ENCODE data around the gene NRTN. TPM values are rescaled to one million over a fixed set of nuclear protein-coding genes. Genes with fewer than 3 reads are reported as not detected.

NRTN gene
- polyA plus RNA-seq, 1 donor (not counting 4 experiments of a cell fraction or from before 2014, with no cell fraction given), result not detected

- FAIRE-seq (no peak), DNase-seq (ENCODE audit: low read depth, low spot score) (no peak)
- TF ChIP-seq EZH2 (IDR thresholded peaks at IDR 0.05; ENCODE audit: low read length) (no peak), CTCF (optimal IDR thresholded peaks at IDR 0.05 in 1 of 3, IDR thresholded peaks at IDR 0.05 in 1 of 3, conservative IDR thresholded peaks at IDR 0.05 in 1 of 3; ENCODE audit: extremely low read depth in 1 of 3, insufficient read depth in 2 of 3, low read length in 3 of 3) (no peak)
These were observed 29.9 kb upstream of the NRTN start for GRCh38 chr19:5774921-5775320.

GRCh38 chr19:5775668-5776309 lies 29.1 kb upstream of the NRTN start:
- Histone ChIP-seq H3K27ac (ENCODE audit: control insufficient read depth, insufficient read depth, low read length) (no peak overlapping the region), H3K79me2 (ENCODE audit: control insufficient read depth, insufficient read depth, low read length) (no peaks in the 10 kb centered on the region), H3K4me1 (ENCODE audit: control insufficient read depth, extremely low read depth, insufficient read depth, low read length) (no peaks in the 10 kb centered on the region), H2AFZ (ENCODE audit: control insufficient read depth, low read length) (no peak overlapping the region), H3K9me1 (ENCODE audit: control insufficient read depth, extremely low read depth, insufficient read depth, low read length) (no peaks in the 10 kb centered on the region), H4K20me1 (ENCODE audit: control insufficient read depth, extremely low read depth, insufficient read depth, low read length) (no peaks in the 10 kb centered on the region), H3K9me3 (ENCODE audit: control insufficient read depth, low read depth, low read length) (no peaks in the 10 kb centered on the region), H3K4me3 (ENCODE audit: control insufficient read depth in 2 of 3, extremely low read depth in 1 of 3, insufficient read depth in 2 of 3, low read depth in 1 of 3, low read length in 3 of 3) (no peak overlapping the region), H3K27me3 (ENCODE audit: control insufficient read depth, extremely low read depth, insufficient read depth, low read length) (no peaks in the 10 kb centered on the region), H3K4me2 (ENCODE audit: control insufficient read depth, extremely low read depth, insufficient read depth, low read depth, low read length) (peak overlapping the region; percentile 6), H3K9ac (ENCODE audit: control insufficient read depth, extremely low read depth, insufficient read depth, low read length) (no peak overlapping the region), H3K36me3 (ENCODE audit: control insufficient read depth in 2 of 2, extremely low read depth in 1 of 2, insufficient read depth in 2 of 2, low read length in 2 of 2) (no peaks in the 10 kb centered on the region)
- no peak for FAIRE-seq
- dilution Hi-C loops (cut with MboI; ENCODE audit: extremely low pct_ligation_motif_present, low sequenced_read_pairs), result no loop called here
- no peak for DNase-seq (ENCODE audit: low read depth, low spot score)
- TF ChIP-seq EZH2 (IDR thresholded peaks at IDR 0.05; ENCODE audit: low read length) (no peak), CTCF (optimal IDR thresholded peaks at IDR 0.05 in 1 of 3, IDR thresholded peaks at IDR 0.05 in 1 of 3, conservative IDR thresholded peaks at IDR 0.05 in 1 of 3; ENCODE audit: extremely low read depth in 1 of 3, insufficient read depth in 2 of 3, low read length in 3 of 3) (no peak)

More at GRCh38 chr19:5774921-5775320, 29.9 kb upstream of the NRTN start:
- H2AFZ ChIP-seq (ENCODE audit: control insufficient read depth, low read length), result no peak overlapping the region
- no peaks in the 10 kb centered on the region for H3K9me3 ChIP-seq (ENCODE audit: control insufficient read depth, low read depth, low read length)
- no peaks in the 10 kb centered on the region for H3K79me2 ChIP-seq (ENCODE audit: control insufficient read depth, insufficient read depth, low read length)
- H4K20me1 ChIP-seq (ENCODE audit: control insufficient read depth, extremely low read depth, insufficient read depth, low read length), result no peaks in the 10 kb centered on the region
- H3K36me3 ChIP-seq (ENCODE audit: control insufficient read depth in 2 of 2, extremely low read depth in 1 of 2, insufficient read depth in 2 of 2, low read length in 2 of 2), result no peaks in the 10 kb centered on the region
- H3K4me1 ChIP-seq (ENCODE audit: control insufficient read depth, extremely low read depth, insufficient read depth, low read length), result no peaks in the 10 kb centered on the region
- no peak overlapping the region for H3K27ac ChIP-seq (ENCODE audit: control insufficient read depth, insufficient read depth, low read length)
- H3K9me1 ChIP-seq (ENCODE audit: control insufficient read depth, extremely low read depth, insufficient read depth, low read length), result no peaks in the 10 kb centered on the region
- H3K4me3 ChIP-seq (ENCODE audit: control insufficient read depth in 2 of 3, extremely low read depth in 1 of 3, insufficient read depth in 2 of 3, low read depth in 1 of 3, low read length in 3 of 3), result no peak overlapping the region
- H3K4me2 ChIP-seq (ENCODE audit: control insufficient read depth, extremely low read depth, insufficient read depth, low read depth, low read length), result no peak overlapping the region
- dilution Hi-C loops (cut with MboI; ENCODE audit: extremely low pct_ligation_motif_present, low sequenced_read_pairs), result no loop called here
- no peak overlapping the region for H3K9ac ChIP-seq (ENCODE audit: control insufficient read depth, extremely low read depth, insufficient read depth, low read length)
- H3K27me3 ChIP-seq (ENCODE audit: control insufficient read depth, extremely low read depth, insufficient read depth, low read length), result no peaks in the 10 kb centered on the region

All from keratinocyte (primary cell).